Tibial artery (tissue), 4 donors: ENCODE results near the gene CAPNS2.

Experiments
- DNase-seq, 2 donors: peaks; one replicate each; pipeline ENCODE4 v3.0.0-alpha.2; 2019
- H3K27ac ChIP-seq, 2 donors: fragments of 200-600 bp; sonication (generic) in 1 of 2; 1 replicate in 1 of 2; 2 replicates in 1 of 2; pipeline ENCODE4 v1.5.1; 2018 to 2019; ENCODE audit warnings: mild to moderate bottlenecking in 1 of 2
- H3K27me3 ChIP-seq, 2 donors: fragments of 200-600 bp; sonication (generic) in 1 of 2; one replicate each; pipeline versions ENCODE4 v1.5.1 to v1.6.0; 2016 to 2019
- H3K36me3 ChIP-seq, 3 donors: fragments of 200-600 bp; sonication (generic) in 2 of 3; one replicate each; pipeline ENCODE4 v1.5.1; 2016 to 2019; ENCODE audit warnings: mild to moderate bottlenecking in 2 of 3
- H3K4me1 ChIP-seq, 4 donors: fragments of 200-600 bp; sonication (generic) in 2 of 4; 1 replicate in 3 of 4; 2 replicates in 1 of 4; pipeline ENCODE4 v1.5.1; 2016 to 2019
- H3K4me3 ChIP-seq, 2 donors: fragments of 200-600 bp; sonication (generic) in 1 of 2; 1 replicate in 1 of 2; 2 replicates in 1 of 2; pipeline ENCODE4 v1.5.1; 2018 to 2019; ENCODE audit warnings: mild to moderate bottlenecking in 2 of 2
- H3K9me3 ChIP-seq, 3 donors: fragments of 200-600 bp; sonication (generic) in 1 of 3; one replicate each; pipeline ENCODE4 v1.5.1; 2016 to 2019
- CTCF ChIP-seq, 2 experiments: fragments of 200-600 bp in 1 of 2; fragments of 450-650 bp in 1 of 2; IDR thresholded peaks; one replicate each; pipeline ENCODE4 v1.5.1; 2017 to 2019; ENCODE audit warnings: antibody characterized with exemption in 2 of 2, mild to moderate bottlenecking in 1 of 2, moderate library complexity in 1 of 2
- intact Hi-C: fragments of 100-400 bp; cut with DNase I; formaldehyde crosslinking; loops from one replicate; pipeline ENCODE4 v1.15.0; 2023; ENCODE audit warnings: low total_unique reads

Gene CAPNS2

GRCh38 chr16:55530316-55530856, 36.1 kb upstream of the CAPNS2 start:
- no peak for DNase-seq

GRCh38 chr16:55532227-55532626, 34.3 kb upstream of the CAPNS2 start:
- no peaks in the 10 kb centered on the region for H3K36me3 ChIP-seq
- no peak for TF ChIP-seq CTCF (IDR thresholded peaks at IDR 0.05)
- H3K27ac ChIP-seq = no peak overlapping the region
- no peak overlapping the region for H3K4me3 ChIP-seq
- peaks cover 0 to 7% (median 0%) of the 10 kb centered on the region in 4 donors for H3K4me1 ChIP-seq
- intact Hi-C loops = no loop called here
- H3K27me3 ChIP-seq = no peaks in the 10 kb centered on the region
- H3K9me3 ChIP-seq = no peaks in the 10 kb centered on the region
- DNase-seq = no peak

More at GRCh38 chr16:55530316-55530856, 36.1 kb upstream of the CAPNS2 start:
- H3K9me3 ChIP-seq = no peaks in the 10 kb centered on the region
- no peak for TF ChIP-seq CTCF (IDR thresholded peaks at IDR 0.05)
- intact Hi-C loops = no loop called here
- no peak overlapping the region for H3K27ac ChIP-seq
- peaks cover 0 to 7% (median 0%) of the 10 kb centered on the region in 4 donors for H3K4me1 ChIP-seq
- no peaks in the 10 kb centered on the region for H3K27me3 ChIP-seq
- H3K4me3 ChIP-seq = no peak overlapping the region
- H3K36me3 ChIP-seq = no peaks in the 10 kb centered on the region

GRCh38 chr16:55534756-55535155, 31.7 kb upstream of the CAPNS2 start:
- peaks cover 0 to 7% (median 0%) of the 10 kb centered on the region in 4 donors for H3K4me1 ChIP-seq
- intact Hi-C loops = no loop called here
- H3K9me3 ChIP-seq = no peaks in the 10 kb centered on the region
- DNase-seq = no peak
- no peak for TF ChIP-seq CTCF (IDR thresholded peaks at IDR 0.05)
- H3K36me3 ChIP-seq = no peaks in the 10 kb centered on the region
- H3K27me3 ChIP-seq = no peaks in the 10 kb centered on the region
- no peak overlapping the region for H3K4me3 ChIP-seq
- no peak overlapping the region for H3K27ac ChIP-seq

- DNase-seq = no peak
These were observed 27.4 kb upstream of the CAPNS2 start for GRCh38 chr16:55539049-55539448.

GRCh38 chr16:55539488-55539887, 27.0 kb upstream of the CAPNS2 start:
- H3K4me1 ChIP-seq = peaks cover 0 to 6% (median 0%) of the 10 kb centered on the region in 4 donors
- H3K36me3 ChIP-seq = no peaks in the 10 kb centered on the region
- no peak overlapping the region for H3K27ac ChIP-seq
- intact Hi-C loops = no loop called here
- no peak for DNase-seq
- no peak overlapping the region for H3K4me3 ChIP-seq
- H3K9me3 ChIP-seq = no peaks in the 10 kb centered on the region
- no peaks in the 10 kb centered on the region for H3K27me3 ChIP-seq
- no peak for TF ChIP-seq CTCF (IDR thresholded peaks at IDR 0.05)

More at GRCh38 chr16:55539049-55539448, 27.4 kb upstream of the CAPNS2 start:
- Histone ChIP-seq H3K27ac (no peak overlapping the region), H3K4me3 (no peak overlapping the region), H3K4me1 (peaks cover 0 to 7% (median 0%) of the 10 kb centered on the region in 4 donors), H3K36me3 (no peaks in the 10 kb centered on the region), H3K9me3 (no peaks in the 10 kb centered on the region), H3K27me3 (no peaks in the 10 kb centered on the region)
- intact Hi-C loops = no loop called here
- TF ChIP-seq CTCF (IDR thresholded peaks at IDR 0.05) = no peak

- Histone ChIP-seq H3K27ac (no peak overlapping the region), H3K4me3 (no peak overlapping the region), H3K36me3 (no peaks in the 10 kb centered on the region), H3K4me1 (no peaks in the 10 kb centered on the region), H3K9me3 (no peaks in the 10 kb centered on the region), H3K27me3 (no peaks in the 10 kb centered on the region)
- intact Hi-C loops = no loop called here
- TF ChIP-seq CTCF (IDR thresholded peaks at IDR 0.05) = no peak
- DNase-seq = no peak
These were observed 26.3 kb upstream of the CAPNS2 start for GRCh38 chr16:55540221-55540620.
